Gastroesophageal sphincter (tissue), 3 donors: ENCODE measurements around the gene MRPL14.

Experiments
- POLR2A ChIP-seq, 2 donors: fragments of 450-650 bp; IDR thresholded peaks; one replicate each; pipeline ENCODE4 v1.6.1; 2017; ENCODE audit warnings: antibody characterized with exemption in 2 of 2, mild to moderate bottlenecking in 2 of 2, moderate library complexity in 1 of 2
- TF ChIP-seq, protein P1 (sequence below), 4 experiments: fragments of 200-600 bp in 2 of 4; fragments of 450-650 bp in 2 of 4; sonication (generic) in 1 of 4; IDR thresholded peaks; one replicate each; pipeline ENCODE4 v1.5.1; 2017 to 2019; ENCODE audit warnings: antibody characterized with exemption in 4 of 4, mild to moderate bottlenecking in 2 of 4, moderate library complexity in 2 of 4

- TF ChIP-seq, protein P1, sequence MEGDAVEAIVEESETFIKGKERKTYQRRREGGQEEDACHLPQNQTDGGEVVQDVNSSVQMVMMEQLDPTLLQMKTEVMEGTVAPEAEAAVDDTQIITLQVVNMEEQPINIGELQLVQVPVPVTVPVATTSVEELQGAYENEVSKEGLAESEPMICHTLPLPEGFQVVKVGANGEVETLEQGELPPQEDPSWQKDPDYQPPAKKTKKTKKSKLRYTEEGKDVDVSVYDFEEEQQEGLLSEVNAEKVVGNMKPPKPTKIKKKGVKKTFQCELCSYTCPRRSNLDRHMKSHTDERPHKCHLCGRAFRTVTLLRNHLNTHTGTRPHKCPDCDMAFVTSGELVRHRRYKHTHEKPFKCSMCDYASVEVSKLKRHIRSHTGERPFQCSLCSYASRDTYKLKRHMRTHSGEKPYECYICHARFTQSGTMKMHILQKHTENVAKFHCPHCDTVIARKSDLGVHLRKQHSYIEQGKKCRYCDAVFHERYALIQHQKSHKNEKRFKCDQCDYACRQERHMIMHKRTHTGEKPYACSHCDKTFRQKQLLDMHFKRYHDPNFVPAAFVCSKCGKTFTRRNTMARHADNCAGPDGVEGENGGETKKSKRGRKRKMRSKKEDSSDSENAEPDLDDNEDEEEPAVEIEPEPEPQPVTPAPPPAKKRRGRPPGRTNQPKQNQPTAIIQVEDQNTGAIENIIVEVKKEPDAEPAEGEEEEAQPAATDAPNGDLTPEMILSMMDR (IDR thresholded peaks at IDR 0.05), result no peak
- no peak for TF ChIP-seq POLR2A (IDR thresholded peaks at IDR 0.05)
Observed at GRCh38 chr6:44084231-44085014, 42.8 kb downstream of the MRPL14 start.
